ENCODE results near the gene SNRNP25.

- TF ChIP-seq, protein P1, sequence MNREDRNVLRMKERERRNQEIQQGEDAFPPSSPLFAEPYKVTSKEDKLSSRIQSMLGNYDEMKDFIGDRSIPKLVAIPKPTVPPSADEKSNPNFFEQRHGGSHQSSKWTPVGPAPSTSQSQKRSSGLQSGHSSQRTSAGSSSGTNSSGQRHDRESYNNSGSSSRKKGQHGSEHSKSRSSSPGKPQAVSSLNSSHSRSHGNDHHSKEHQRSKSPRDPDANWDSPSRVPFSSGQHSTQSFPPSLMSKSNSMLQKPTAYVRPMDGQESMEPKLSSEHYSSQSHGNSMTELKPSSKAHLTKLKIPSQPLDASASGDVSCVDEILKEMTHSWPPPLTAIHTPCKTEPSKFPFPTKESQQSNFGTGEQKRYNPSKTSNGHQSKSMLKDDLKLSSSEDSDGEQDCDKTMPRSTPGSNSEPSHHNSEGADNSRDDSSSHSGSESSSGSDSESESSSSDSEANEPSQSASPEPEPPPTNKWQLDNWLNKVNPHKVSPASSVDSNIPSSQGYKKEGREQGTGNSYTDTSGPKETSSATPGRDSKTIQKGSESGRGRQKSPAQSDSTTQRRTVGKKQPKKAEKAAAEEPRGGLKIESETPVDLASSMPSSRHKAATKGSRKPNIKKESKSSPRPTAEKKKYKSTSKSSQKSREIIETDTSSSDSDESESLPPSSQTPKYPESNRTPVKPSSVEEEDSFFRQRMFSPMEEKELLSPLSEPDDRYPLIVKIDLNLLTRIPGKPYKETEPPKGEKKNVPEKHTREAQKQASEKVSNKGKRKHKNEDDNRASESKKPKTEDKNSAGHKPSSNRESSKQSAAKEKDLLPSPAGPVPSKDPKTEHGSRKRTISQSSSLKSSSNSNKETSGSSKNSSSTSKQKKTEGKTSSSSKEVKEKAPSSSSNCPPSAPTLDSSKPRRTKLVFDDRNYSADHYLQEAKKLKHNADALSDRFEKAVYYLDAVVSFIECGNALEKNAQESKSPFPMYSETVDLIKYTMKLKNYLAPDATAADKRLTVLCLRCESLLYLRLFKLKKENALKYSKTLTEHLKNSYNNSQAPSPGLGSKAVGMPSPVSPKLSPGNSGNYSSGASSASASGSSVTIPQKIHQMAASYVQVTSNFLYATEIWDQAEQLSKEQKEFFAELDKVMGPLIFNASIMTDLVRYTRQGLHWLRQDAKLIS (CRISPR knock-in tag; IDR thresholded peaks at IDR 0.05), result no peak
- TF ChIP-seq MLLT1 (IDR thresholded peaks at IDR 0.05) (no peak), TCF7 (IDR thresholded peaks at IDR 0.05; ENCODE audit: borderline replicate concordance) (no peak), SMARCB1 (IDR thresholded peaks at IDR 0.05; ENCODE audit: insufficient read length, low read depth) (no peak), IRF9 (tag; IDR thresholded peaks at IDR 0.05) (no peak), POLR2AphosphoS5 (IDR thresholded peaks at IDR 0.05; ENCODE audit: control insufficient read depth, insufficient read depth, low read depth, low read length) (no peak), ZMIZ1 (IDR thresholded peaks at IDR 0.05; ENCODE audit: low read depth in 2 of 2, low read length in 2 of 2) (no peak), ZBTB8A (IDR thresholded peaks at IDR 0.05; ENCODE audit: partially characterized antibody) (no peak), MXI1 (IDR thresholded peaks at IDR 0.05; ENCODE audit: low read depth, low read length) (no peak), SP1 (CRISPR knock-in tag; IDR thresholded peaks at IDR 0.05) (no peak), ZNF274 (IDR thresholded peaks at IDR 0.05; ENCODE audit: borderline replicate concordance, low read depth, low read length) (no peak), PHF21A (IDR thresholded peaks at IDR 0.05; ENCODE audit: borderline replicate concordance, low read depth) (no peak)
- TF ChIP-seq, protein P2, sequence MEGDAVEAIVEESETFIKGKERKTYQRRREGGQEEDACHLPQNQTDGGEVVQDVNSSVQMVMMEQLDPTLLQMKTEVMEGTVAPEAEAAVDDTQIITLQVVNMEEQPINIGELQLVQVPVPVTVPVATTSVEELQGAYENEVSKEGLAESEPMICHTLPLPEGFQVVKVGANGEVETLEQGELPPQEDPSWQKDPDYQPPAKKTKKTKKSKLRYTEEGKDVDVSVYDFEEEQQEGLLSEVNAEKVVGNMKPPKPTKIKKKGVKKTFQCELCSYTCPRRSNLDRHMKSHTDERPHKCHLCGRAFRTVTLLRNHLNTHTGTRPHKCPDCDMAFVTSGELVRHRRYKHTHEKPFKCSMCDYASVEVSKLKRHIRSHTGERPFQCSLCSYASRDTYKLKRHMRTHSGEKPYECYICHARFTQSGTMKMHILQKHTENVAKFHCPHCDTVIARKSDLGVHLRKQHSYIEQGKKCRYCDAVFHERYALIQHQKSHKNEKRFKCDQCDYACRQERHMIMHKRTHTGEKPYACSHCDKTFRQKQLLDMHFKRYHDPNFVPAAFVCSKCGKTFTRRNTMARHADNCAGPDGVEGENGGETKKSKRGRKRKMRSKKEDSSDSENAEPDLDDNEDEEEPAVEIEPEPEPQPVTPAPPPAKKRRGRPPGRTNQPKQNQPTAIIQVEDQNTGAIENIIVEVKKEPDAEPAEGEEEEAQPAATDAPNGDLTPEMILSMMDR (IDR thresholded peaks at IDR 0.05 in 2 of 3, conservative IDR thresholded peaks at IDR 0.05 in 1 of 3; ENCODE audit: insufficient read depth in 2 of 3, low read depth in 1 of 3, low read length in 3 of 3), result no peak
Measured at GRCh38 chr16:74051-74746, 20.6 kb downstream of the SNRNP25 start.
